Measurements from ENCODE around the gene MKNK2. TPM values are rescaled to one million over a fixed set of nuclear protein-coding genes. Genes with fewer than 3 reads are reported as not detected.
A peak's percentile ranks its signal among the peaks of the same experiment; 100 is the strongest.

The MKNK2 gene
- total RNA-seq, 3 donors from 2014 or later (not counting 1 experiment from before 2014, with no cell fraction given): 259 to 389 (median 322) TPM

DNA sequence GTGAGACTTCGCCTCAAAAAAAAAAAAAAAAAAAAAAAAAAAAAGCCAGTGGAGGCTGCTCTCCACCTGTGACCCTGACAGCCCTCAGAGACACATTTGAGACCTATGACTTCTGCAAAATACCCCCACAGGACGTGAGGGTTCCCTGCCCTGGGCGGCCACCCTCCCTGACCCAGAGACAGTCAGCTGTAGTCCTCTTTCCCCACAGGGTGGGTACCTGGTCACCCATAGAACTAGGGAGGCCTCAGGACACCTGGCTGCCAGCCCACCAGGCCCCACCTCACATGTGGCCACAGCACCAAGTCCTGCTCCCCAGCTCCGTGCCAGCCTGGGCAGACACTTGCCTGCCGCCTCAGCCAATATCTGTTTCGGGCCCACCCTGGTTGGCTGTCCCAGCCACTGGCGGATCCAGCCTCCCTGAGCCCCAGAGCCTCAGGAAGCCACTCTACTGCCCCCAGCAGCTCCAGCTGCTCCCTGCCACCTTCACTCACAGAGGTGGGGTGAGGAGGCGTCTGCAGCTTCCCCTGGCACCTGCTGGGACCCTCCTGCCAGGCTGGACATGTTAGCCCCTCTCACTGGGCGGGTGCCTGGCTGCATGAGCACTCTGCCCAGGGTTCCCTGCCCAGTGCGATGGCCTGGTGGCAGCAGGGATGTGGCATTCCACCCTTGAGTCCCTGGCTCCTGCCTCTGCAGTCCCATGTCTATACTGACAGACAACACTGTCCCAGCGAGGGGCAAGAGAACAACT is 6.9 kb downstream of the MKNK2 start:
- no peak overlapping the region for H3K4me3 ChIP-seq (ENCODE audit: low read length)
- no peaks in the 10 kb centered on the region for H3K27me3 ChIP-seq (ENCODE audit: control insufficient read depth, insufficient read depth, low read length)
- peak overlapping the region; percentile 50 for H3K27ac ChIP-seq (ENCODE audit: low read length)
- H3K36me3 Mint-ChIP-seq: no peaks in the 10 kb centered on the region
- H3K9me3 Mint-ChIP-seq: no peaks in the 10 kb centered on the region
- H3K4me1 Mint-ChIP-seq: peaks cover 8 to 42% of the 10 kb centered on the region in 2 donors
- no peaks in the 10 kb centered on the region for H3K27me3 Mint-ChIP-seq (ENCODE audit: low read depth in 2 of 2)
- TF ChIP-seq, protein P1, sequence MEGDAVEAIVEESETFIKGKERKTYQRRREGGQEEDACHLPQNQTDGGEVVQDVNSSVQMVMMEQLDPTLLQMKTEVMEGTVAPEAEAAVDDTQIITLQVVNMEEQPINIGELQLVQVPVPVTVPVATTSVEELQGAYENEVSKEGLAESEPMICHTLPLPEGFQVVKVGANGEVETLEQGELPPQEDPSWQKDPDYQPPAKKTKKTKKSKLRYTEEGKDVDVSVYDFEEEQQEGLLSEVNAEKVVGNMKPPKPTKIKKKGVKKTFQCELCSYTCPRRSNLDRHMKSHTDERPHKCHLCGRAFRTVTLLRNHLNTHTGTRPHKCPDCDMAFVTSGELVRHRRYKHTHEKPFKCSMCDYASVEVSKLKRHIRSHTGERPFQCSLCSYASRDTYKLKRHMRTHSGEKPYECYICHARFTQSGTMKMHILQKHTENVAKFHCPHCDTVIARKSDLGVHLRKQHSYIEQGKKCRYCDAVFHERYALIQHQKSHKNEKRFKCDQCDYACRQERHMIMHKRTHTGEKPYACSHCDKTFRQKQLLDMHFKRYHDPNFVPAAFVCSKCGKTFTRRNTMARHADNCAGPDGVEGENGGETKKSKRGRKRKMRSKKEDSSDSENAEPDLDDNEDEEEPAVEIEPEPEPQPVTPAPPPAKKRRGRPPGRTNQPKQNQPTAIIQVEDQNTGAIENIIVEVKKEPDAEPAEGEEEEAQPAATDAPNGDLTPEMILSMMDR (IDR thresholded peaks at IDR 0.05): no peak
- peak overlapping the region; percentile 91 to 95 for H3K27ac Mint-ChIP-seq
- H3K4me1 ChIP-seq (ENCODE audit: control insufficient read depth, insufficient read depth, low read length): peaks cover 81% of the 10 kb centered on the region
- peak overlapping the region; percentile 52 for H3K4me3 Mint-ChIP-seq
- ATAC-seq (no peak), DNase-seq (peak in 1 of 2 donors; percentile 51)
- WGBS (ENCODE audit: insufficient coverage): 82% methylated on average over 11 of the region's 11 CpGs
- H3K36me3 ChIP-seq (ENCODE audit: control insufficient read depth, insufficient read depth, low read length): peaks cover 70% of the 10 kb centered on the region
- intact Hi-C loops (cut with micrococcal nuclease): no loop called here
- no peaks in the 10 kb centered on the region for H3K9me3 ChIP-seq (ENCODE audit: control insufficient read depth, insufficient read depth, low read length)

DNA sequence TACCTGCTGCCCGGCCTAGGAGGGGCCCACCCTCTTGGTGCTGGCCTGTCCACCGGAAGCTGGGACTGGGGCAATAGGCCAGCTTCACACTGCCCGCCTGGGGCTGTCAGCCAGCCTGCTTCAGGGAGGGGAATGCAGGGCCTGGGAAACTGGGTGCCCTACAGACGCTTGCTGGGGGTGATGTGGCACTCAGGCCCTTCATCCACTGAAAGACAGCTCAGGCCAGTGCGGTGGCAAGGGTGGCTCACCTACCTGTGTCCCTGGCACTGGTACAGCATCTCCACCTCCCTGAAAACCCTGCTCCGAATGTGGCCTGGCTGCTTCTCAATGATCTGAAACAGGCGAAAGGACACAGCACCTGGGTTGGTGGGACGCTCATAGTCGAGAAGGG is 7.8 kb downstream of the MKNK2 start:
- intact Hi-C loops (cut with micrococcal nuclease): no loop called here
- Histone ChIP-seq H3K36me3 (ENCODE audit: control insufficient read depth, insufficient read depth, low read length) (peaks cover 69% of the 10 kb centered on the region), H3K27ac (ENCODE audit: low read length) (peak overlapping the region; percentile 97), H3K4me1 (ENCODE audit: control insufficient read depth, insufficient read depth, low read length) (peaks cover 73% of the 10 kb centered on the region), H3K27me3 (ENCODE audit: control insufficient read depth, insufficient read depth, low read length) (no peaks in the 10 kb centered on the region), H3K9me3 (ENCODE audit: control insufficient read depth, insufficient read depth, low read length) (no peaks in the 10 kb centered on the region), H3K4me3 (ENCODE audit: low read length) (no peak overlapping the region)
- Mint-ChIP-seq H3K4me1 (peaks cover 5 to 38% of the 10 kb centered on the region in 2 donors), H3K4me3 (peak overlapping the region; percentile 31), H3K36me3 (no peaks in the 10 kb centered on the region), H3K27ac (peak overlapping the region; percentile 91 to 95), H3K27me3 (ENCODE audit: low read depth in 2 of 2) (no peaks in the 10 kb centered on the region), H3K9me3 (no peaks in the 10 kb centered on the region)
- DNase-seq (peak in 1 of 2 donors; percentile 33), ATAC-seq (no peak)
- WGBS (ENCODE audit: insufficient coverage): 89% methylated on average over 9 of the region's 9 CpGs
- TF ChIP-seq, protein P1 (IDR thresholded peaks at IDR 0.05): no peak

DNA sequence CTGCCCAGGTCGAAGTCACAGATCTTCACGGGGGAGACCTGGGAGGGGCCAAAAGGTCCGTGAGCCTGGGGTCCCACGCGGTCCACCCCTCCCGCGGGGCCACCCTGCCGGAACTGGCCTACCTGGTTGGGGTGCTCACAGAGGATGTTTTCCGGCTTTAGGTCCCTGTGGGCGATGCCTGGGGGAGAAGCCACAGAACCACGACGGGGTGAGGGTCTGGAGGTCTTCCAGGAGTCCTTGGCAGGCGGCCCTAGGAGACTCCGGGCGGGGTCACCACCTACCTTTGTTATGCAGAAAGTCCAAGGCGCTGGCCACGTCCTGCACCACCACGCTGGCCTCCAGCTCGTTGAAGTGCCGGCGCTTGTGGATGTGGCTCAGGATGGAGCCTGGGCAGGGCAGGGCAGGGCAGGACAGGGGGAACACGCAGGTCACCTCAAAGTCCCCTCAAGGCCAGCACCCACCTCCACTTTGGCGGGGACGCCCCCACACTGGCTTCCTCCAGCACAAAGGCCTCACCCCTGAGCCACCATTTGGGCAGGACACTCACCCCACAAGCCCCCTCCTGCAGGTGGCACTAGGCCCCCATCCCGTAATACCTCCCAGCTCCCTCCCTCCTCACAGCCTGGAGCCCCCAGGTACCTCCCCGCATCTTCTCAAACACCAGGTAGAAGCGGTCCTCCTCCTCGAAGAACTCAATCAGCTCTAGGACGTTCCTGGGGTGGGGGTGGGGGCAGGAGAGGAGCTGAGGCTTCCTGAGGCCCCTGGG is 8.4 kb downstream of the MKNK2 start:
- peaks cover 73% of the 10 kb centered on the region for H3K36me3 ChIP-seq (ENCODE audit: control insufficient read depth, insufficient read depth, low read length)
- ATAC-seq: no peak
- intact Hi-C loops (cut with micrococcal nuclease): loop anchor here (1.0 kb wide), 2 partner anchors 9 to 19 kb away; partner anchors contain the start of gene MKNK2
- Mint-ChIP-seq H3K9me3 (no peaks in the 10 kb centered on the region), H3K27ac (peak overlapping the region; percentile 91 to 95), H3K4me1 (peaks cover 5 to 34% of the 10 kb centered on the region in 2 donors), H3K4me3 (peak overlapping the region; percentile 83), H3K27me3 (ENCODE audit: low read depth in 2 of 2) (no peaks in the 10 kb centered on the region), H3K36me3 (no peaks in the 10 kb centered on the region)
- H3K4me3 ChIP-seq (ENCODE audit: low read length): peak overlapping the region; percentile 26
- 24% methylated on average over 26 of the region's 29 CpGs for WGBS (ENCODE audit: insufficient coverage)
- TF ChIP-seq, protein P1 (IDR thresholded peaks at IDR 0.05): no peak
- H3K27me3 ChIP-seq (ENCODE audit: control insufficient read depth, insufficient read depth, low read length): no peaks in the 10 kb centered on the region
- DNase-seq: peak in 1 of 2 donors; percentile 56
- H3K4me1 ChIP-seq (ENCODE audit: control insufficient read depth, insufficient read depth, low read length): peaks cover 67% of the 10 kb centered on the region
- H3K27ac ChIP-seq (ENCODE audit: low read length): peak overlapping the region; percentile 97
- no peaks in the 10 kb centered on the region for H3K9me3 ChIP-seq (ENCODE audit: control insufficient read depth, insufficient read depth, low read length)
